Mesothelial cell of epicardium (in vitro differentiated cells): Measurements from ENCODE around the gene CDK1. TPM values are rescaled to one million over a fixed set of nuclear protein-coding genes. Genes with fewer than 3 reads are reported as not detected.

Experiments
- DNase-seq, 2 experiments: peaks; one replicate each; pipeline ENCODE4 v3.0.0; 2021; ENCODE audit warnings: low spot score in 2 of 2; ENCODE audit not compliant: unreplicated experiment in 2 of 2
- H3K27ac Mint-ChIP-seq: 2 replicates; pipeline ENCODE4 v1.8.0; 2021; ENCODE audit warnings: mixed read lengths
- H3K27me3 Mint-ChIP-seq: 2 replicates; pipeline ENCODE4 v1.8.0; 2021; ENCODE audit warnings: low read depth, mixed read lengths
- H3K36me3 Mint-ChIP-seq: 2 replicates; pipeline ENCODE4 v1.8.0; 2021; ENCODE audit warnings: mixed read lengths
- H3K4me1 Mint-ChIP-seq: 2 replicates; pipeline ENCODE4 v1.8.0; 2021; ENCODE audit warnings: mixed read lengths
- H3K4me3 Mint-ChIP-seq: 2 replicates; pipeline ENCODE4 v1.8.0; 2021; ENCODE audit warnings: mild to moderate bottlenecking, moderate library complexity, mixed read lengths
- H3K9me3 Mint-ChIP-seq: 2 replicates; pipeline ENCODE4 v1.8.0; 2021; ENCODE audit warnings: mixed read lengths
- CTCF ChIP-seq: fragments of 200-600 bp; sonication (generic); IDR thresholded peaks from one replicate; pipeline ENCODE4 v1.5.0; 2021; ENCODE audit warnings: antibody characterized with exemption; ENCODE audit not compliant: unreplicated experiment
- total RNA-seq: library from RNA; stranded (reverse); gene quantifications from 3 replicates; pipeline ENCODE4 v1.2.1, GENCODE V29; 2021

The CDK1 gene
- total RNA-seq, 1 donor from 2014 or later, result 41.9 TPM

GRCh38 chr10:60801522-60801921 is 23.2 kb downstream of the CDK1 start:
- Mint-ChIP-seq H3K36me3 (peaks cover 2% of the 10 kb centered on the region), H3K9me3 (no peaks in the 10 kb centered on the region), H3K4me1 (peaks cover 24% of the 10 kb centered on the region), H3K27ac (no peak overlapping the region), H3K27me3 (no peaks in the 10 kb centered on the region), H3K4me3 (no peak overlapping the region)
- DNase-seq, result no peak
- TF ChIP-seq CTCF, result no peak

GRCh38 chr10:60803433-60803832 is 25.2 kb downstream of the CDK1 start:
- H3K9me3 Mint-ChIP-seq, result no peaks in the 10 kb centered on the region
- H3K4me3 Mint-ChIP-seq, result no peak overlapping the region
- H3K27ac Mint-ChIP-seq, result no peak overlapping the region
- no peak for DNase-seq
- peaks cover 39% of the 10 kb centered on the region for H3K4me1 Mint-ChIP-seq
- H3K27me3 Mint-ChIP-seq, result no peaks in the 10 kb centered on the region
- H3K36me3 Mint-ChIP-seq, result no peaks in the 10 kb centered on the region
- no peak for TF ChIP-seq CTCF

- H3K4me1 Mint-ChIP-seq, result peaks cover 43% of the 10 kb centered on the region
- H3K4me3 Mint-ChIP-seq, result no peak overlapping the region
- H3K36me3 Mint-ChIP-seq, result no peaks in the 10 kb centered on the region
- H3K27me3 Mint-ChIP-seq, result no peaks in the 10 kb centered on the region
- DNase-seq, result no peak
- H3K9me3 Mint-ChIP-seq, result no peaks in the 10 kb centered on the region
- no peak for TF ChIP-seq CTCF
- H3K27ac Mint-ChIP-seq, result no peak overlapping the region
Measured at GRCh38 chr10:60803865-60804264, 25.6 kb downstream of the CDK1 start.

- TF ChIP-seq CTCF, result no peak
- DNase-seq, result no peak
- no peaks in the 10 kb centered on the region for H3K9me3 Mint-ChIP-seq
- H3K4me1 Mint-ChIP-seq, result peaks cover 56% of the 10 kb centered on the region
- no peaks in the 10 kb centered on the region for H3K27me3 Mint-ChIP-seq
- no peak overlapping the region for H3K27ac Mint-ChIP-seq
- H3K36me3 Mint-ChIP-seq, result no peaks in the 10 kb centered on the region
- H3K4me3 Mint-ChIP-seq, result no peak overlapping the region
Measured at GRCh38 chr10:60806921-60807320, 28.6 kb downstream of the CDK1 start.

GRCh38 chr10:60807499-60807898 is 29.2 kb downstream of the CDK1 start:
- H3K27ac Mint-ChIP-seq, result no peak overlapping the region
- no peak overlapping the region for H3K4me3 Mint-ChIP-seq
- peaks cover 56% of the 10 kb centered on the region for H3K4me1 Mint-ChIP-seq
- H3K27me3 Mint-ChIP-seq, result no peaks in the 10 kb centered on the region
- DNase-seq, result no peak
- TF ChIP-seq CTCF, result no peak
- H3K36me3 Mint-ChIP-seq, result no peaks in the 10 kb centered on the region
- H3K9me3 Mint-ChIP-seq, result no peaks in the 10 kb centered on the region

GRCh38 chr10:60808036-60808435 is 29.8 kb downstream of the CDK1 start:
- no peaks in the 10 kb centered on the region for H3K27me3 Mint-ChIP-seq
- H3K9me3 Mint-ChIP-seq, result no peaks in the 10 kb centered on the region
- H3K36me3 Mint-ChIP-seq, result no peaks in the 10 kb centered on the region
- peaks cover 58% of the 10 kb centered on the region for H3K4me1 Mint-ChIP-seq
- no peak for DNase-seq
- H3K27ac Mint-ChIP-seq, result no peak overlapping the region
- H3K4me3 Mint-ChIP-seq, result no peak overlapping the region
- TF ChIP-seq CTCF, result no peak
